ENCODE data around the gene ZNF766. TPM values are rescaled to one million over a fixed set of nuclear protein-coding genes. Genes with fewer than 3 reads are reported as not detected.
A peak's percentile ranks its signal among the peaks of the same experiment; 100 is the strongest.

ZNF766 gene
- total and polyA plus RNA-seq, 9 of the 15 experiments (the other 6 are each of a cell fraction or from before 2014, with no cell fraction given): 6.7 to 23.0 (median 11.2) TPM

DNA sequence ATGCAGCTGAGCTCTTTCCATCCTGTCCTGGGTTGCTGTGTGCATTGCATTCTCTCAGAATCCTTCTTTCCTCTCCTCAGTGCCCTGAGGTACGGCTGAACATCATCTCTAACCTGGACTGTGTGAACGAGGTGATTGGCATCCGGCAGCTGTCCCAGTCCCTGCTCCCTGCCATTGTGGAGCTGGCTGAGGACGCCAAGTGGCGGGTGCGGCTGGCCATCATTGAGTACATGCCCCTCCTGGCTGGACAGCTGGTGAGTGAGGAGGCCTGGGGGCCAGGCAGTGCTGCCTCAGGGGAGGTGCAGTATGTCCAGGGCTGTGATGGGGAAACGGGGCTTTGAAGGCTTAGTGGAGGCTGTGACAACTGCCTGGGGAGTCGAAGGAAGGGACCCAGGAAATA lies 49.8 kb upstream of the ZNF766 start:
- ATAC-seq (no peak), DNase-seq (ENCODE audit: extremely low read depth in 1 of 4, low spot score in 3 of 4) (no peak), FAIRE-seq (peak; percentile 29)
- 0 out of 2 replicates have a peak, but pooled peaks cover 4% of the 10 kb centered on the region for H4K20me1 ChIP-seq (replicated peaks; ENCODE audit: control insufficient read depth, insufficient read depth, low read length)
- POLR2A ChIA-PET: interaction anchor here (1.1 to 1.2 kb wide), 2 partner anchors 17 to 20 kb away, joined by 4 read pairs; no protein-coding TSS in a partner anchor
- no peaks in the 10 kb centered on the region for H3K4me1 ChIP-seq (replicated peaks in 1 of 2; ENCODE audit: control insufficient read depth in 2 of 2, insufficient read depth in 2 of 2, low read length in 2 of 2)
- no peak for TF ChIP-seq RBM39 (optimal IDR thresholded peaks at IDR 0.05; ENCODE audit: low read depth, low read length)
- TF ChIP-seq ZNF232 (CRISPR knock-in tag; IDR thresholded peaks at IDR 0.05): no peak
- TF ChIP-seq ARID4B (CRISPR knock-in tag; IDR thresholded peaks at IDR 0.05): no peak
- TF ChIP-seq HIVEP1 (CRISPR knock-in tag; IDR thresholded peaks at IDR 0.05): no peak
- TF ChIP-seq CBFB (CRISPR knock-in tag; IDR thresholded peaks at IDR 0.05): no peak
- no peak for TF ChIP-seq SMC3 (conservative IDR thresholded peaks at IDR 0.05; ENCODE audit: insufficient read depth, low read depth, low read length)
- TF ChIP-seq KLF1 (tag; IDR thresholded peaks at IDR 0.05): no peak
- no peak for TF ChIP-seq FOS (IDR thresholded peaks at IDR 0.05; ENCODE audit: extremely low read depth, insufficient read length)
- TF ChIP-seq, protein P1, sequence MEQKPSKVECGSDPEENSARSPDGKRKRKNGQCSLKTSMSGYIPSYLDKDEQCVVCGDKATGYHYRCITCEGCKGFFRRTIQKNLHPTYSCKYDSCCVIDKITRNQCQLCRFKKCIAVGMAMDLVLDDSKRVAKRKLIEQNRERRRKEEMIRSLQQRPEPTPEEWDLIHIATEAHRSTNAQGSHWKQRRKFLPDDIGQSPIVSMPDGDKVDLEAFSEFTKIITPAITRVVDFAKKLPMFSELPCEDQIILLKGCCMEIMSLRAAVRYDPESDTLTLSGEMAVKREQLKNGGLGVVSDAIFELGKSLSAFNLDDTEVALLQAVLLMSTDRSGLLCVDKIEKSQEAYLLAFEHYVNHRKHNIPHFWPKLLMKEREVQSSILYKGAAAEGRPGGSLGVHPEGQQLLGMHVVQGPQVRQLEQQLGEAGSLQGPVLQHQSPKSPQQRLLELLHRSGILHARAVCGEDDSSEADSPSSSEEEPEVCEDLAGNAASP (IDR thresholded peaks at IDR 0.05): no peak
- no peak for TF ChIP-seq DLX4 (CRISPR knock-in tag; IDR thresholded peaks at IDR 0.05)
- no peak for TF ChIP-seq CHD4 (IDR thresholded peaks at IDR 0.05; ENCODE audit: insufficient read depth, insufficient replicate concordance, low read depth, low read length, poor library complexity, severe bottlenecking)
- no peak for TF ChIP-seq RFX7 (CRISPR knock-in tag; IDR thresholded peaks at IDR 0.05)
- no peak for TF ChIP-seq ZNF212 (CRISPR knock-in tag; IDR thresholded peaks at IDR 0.05)
- TF ChIP-seq NR2C1 (IDR thresholded peaks at IDR 0.05): no peak
- no peak for TF ChIP-seq NR2C1 (tag; IDR thresholded peaks at IDR 0.05)
- no peak for TF ChIP-seq TCFL5 (CRISPR knock-in tag; conservative IDR thresholded peaks at IDR 0.05)
- H3K9me1 ChIP-seq (ENCODE audit: control insufficient read depth, insufficient read depth, low read length): no peaks in the 10 kb centered on the region
- H2AFZ ChIP-seq (ENCODE audit: low read depth, low read length): no peak overlapping the region
- intact Hi-C loops (cut with micrococcal nuclease) (no loop called here), in situ Hi-C loops (cut with MboI) (no loop called here)
- no peaks in the 10 kb centered on the region for H3K9me3 ChIP-seq (replicated peaks; ENCODE audit: control insufficient read depth, insufficient read depth, low read depth, low read length)
- BruUV-seq (replicated peaks): no TSS peak
- peaks cover 98% of the 10 kb centered on the region for H3K36me3 ChIP-seq (ENCODE audit: control insufficient read depth, insufficient read depth, low read length)
- CTCF ChIA-PET (ENCODE audit: low intra/inter-chr PET ratio): no interaction called here
- H3K27ac ChIP-seq (ENCODE audit: extremely low read depth, low read depth, low read length): no peak overlapping the region
- H3K9ac ChIP-seq (ENCODE audit: insufficient read depth in 1 of 2, low read depth in 2 of 2, low read length in 2 of 2): no peak overlapping the region
- no peaks in the 10 kb centered on the region for H3K79me2 ChIP-seq (ENCODE audit: control insufficient read depth, insufficient read depth, low read length)
- H3K4me2 ChIP-seq (ENCODE audit: insufficient read depth, low read length): no peak overlapping the region
- H3K27me3 ChIP-seq (ENCODE audit: control insufficient read depth in 2 of 2, insufficient read depth in 2 of 2, low read length in 2 of 2): no peaks in the 10 kb centered on the region
- WGBS (ENCODE audit: insufficient coverage, low coverage, missing lambda C conversion rate): 97% methylated on average over 8 of the region's 8 CpGs
- H3K4me3 ChIP-seq: no peak overlapping the region
